H1 (cell line): ENCODE results near the gene PTPRT. TPM values are rescaled to one million over a fixed set of nuclear protein-coding genes. Genes with fewer than 3 reads are reported as not detected.

Source experiments
- CTCF ChIA-PET: fragments of 300-600 bp; sonication (Branson Sonifier 250); formaldehyde crosslinking; loops from one replicate; lab custom pipeline; 2021; ENCODE audit not compliant: partially characterized antibody; lab: Charles Lee
- POLR2A ChIA-PET: fragments of 300-600 bp; sonication (Branson Sonifier 250); formaldehyde crosslinking; loops from one replicate; lab custom pipeline; 2021; ENCODE audit warnings: inconsistent platforms; ENCODE audit not compliant: partially characterized antibody; lab: Charles Lee
- DNase-seq, 2 experiments: peaks; one replicate each; pipeline versions ENCODE4 v3.0.0 to v3.0.0-alpha.2; 2010 to 2022; ENCODE audit warnings: low spot score in 2 of 2, low read depth in 1 of 2, mixed read lengths in 1 of 2
- FAIRE-seq: peaks from 2 replicates; lab custom pipeline; 2011; peaks lifted over from hg19 to GRCh38; lab: Jason Lieb, UNC
- H2AFZ ChIP-seq: 2 replicates; pipeline ENCODE4 v1.8.1; 2012; ENCODE audit warnings: low read length, inconsistent platforms
- H2AK5ac ChIP-seq: 2 replicates; pipeline ENCODE4 v1.6.1; 2013; ENCODE audit warnings: low read depth, low read length
- H2BK120ac ChIP-seq: replicated peaks from 2 replicates; pipeline ENCODE3; 2013; ENCODE audit warnings: low read depth, low read length, inconsistent platforms
- H2BK12ac ChIP-seq: 2 replicates; pipeline ENCODE4 v1.6.1; 2013; ENCODE audit warnings: low read depth, low read length
- H2BK15ac ChIP-seq: 2 replicates; pipeline ENCODE4 v1.6.1; 2013; ENCODE audit warnings: low read length
- H2BK20ac ChIP-seq: 2 replicates; pipeline ENCODE4 v1.6.1; 2013; ENCODE audit warnings: low read length
- H2BK5ac ChIP-seq: 2 replicates; pipeline ENCODE4 v1.6.1; 2013; ENCODE audit warnings: low read depth, low read length
- H3K14ac ChIP-seq: 2 replicates; pipeline ENCODE4 v1.6.1; 2013; ENCODE audit warnings: inconsistent platforms; ENCODE audit not compliant: insufficient read length
- H3K18ac ChIP-seq: 2 replicates; pipeline ENCODE4 v1.6.1; 2013; ENCODE audit warnings: low read length; ENCODE audit errors: extremely low read depth
- H3K23ac ChIP-seq: 2 replicates; pipeline ENCODE4 v1.6.1; 2013; ENCODE audit warnings: inconsistent platforms; ENCODE audit not compliant: insufficient read length
- H3K23me2 ChIP-seq: 2 replicates; pipeline ENCODE4 v1.6.1; 2013; ENCODE audit warnings: low read depth, low read length
- H3K27ac ChIP-seq: 2 replicates; pipeline ENCODE4 v1.6.1; 2011; ENCODE audit warnings: low read depth, low read length, inconsistent platforms
- H3K27me3 ChIP-seq, 4 experiments: replicated peaks in 1 of 4; 1 replicate in 1 of 4; 2 replicates in 3 of 4; pipeline versions ENCODE4 v1.6.1 to v1.8.1; 2011 to 2013; ENCODE audit warnings: low read length in 3 of 4, mild to moderate bottlenecking in 3 of 4, inconsistent platforms in 2 of 4, mixed read lengths in 2 of 4, moderate library complexity in 1 of 4; ENCODE audit not compliant: control insufficient read depth in 3 of 4, insufficient read depth in 3 of 4; ENCODE audit errors: extremely low read depth in 1 of 4
- H3K36me3 ChIP-seq, 4 experiments: 2 replicates each; pipeline versions ENCODE4 v1.6.1 to v1.8.1; 2011 to 2013; ENCODE audit warnings: mild to moderate bottlenecking in 4 of 4, low read length in 3 of 4, moderate library complexity in 2 of 4, control low read depth in 1 of 4, inconsistent platforms in 1 of 4; ENCODE audit not compliant: insufficient read depth in 4 of 4, control insufficient read depth in 2 of 4
- H3K4ac ChIP-seq: replicated peaks from 2 replicates; pipeline ENCODE3; 2013; ENCODE audit warnings: low read length, low read depth, mixed read lengths, inconsistent platforms; ENCODE audit not compliant: insufficient read length
- H3K4me1 ChIP-seq, 4 experiments: replicated peaks in 1 of 4; 1 replicate in 1 of 4; 2 replicates in 3 of 4; pipeline versions ENCODE4 v1.6.1 to v1.8.1; 2011 to 2013; ENCODE audit warnings: low read length in 3 of 4, inconsistent platforms in 2 of 4, mixed read lengths in 1 of 4; ENCODE audit not compliant: insufficient read depth in 4 of 4, control insufficient read depth in 3 of 4
- H3K4me2 ChIP-seq, 2 experiments: 2 replicates each; pipeline versions ENCODE4 v1.6.1 to v1.8.1; 2011 to 2013; ENCODE audit warnings: low read depth in 2 of 2, low read length in 2 of 2, control low read depth in 1 of 2, inconsistent platforms in 1 of 2, mild to moderate bottlenecking in 1 of 2; ENCODE audit not compliant: insufficient read depth in 1 of 2
- H3K4me3 ChIP-seq, 4 experiments: fragments of 200-600, 300-600 bp in 1 of 4; sonication (generic), shearing (Covaris generic), sonication (Bioruptor Twin) in 1 of 4; 2 replicates each; pipeline versions ENCODE4 v1.5.1 to v1.8.1; 2011 to 2016; ENCODE audit warnings: low read length in 4 of 4, low read depth in 3 of 4, control low read depth in 2 of 4, inconsistent platforms in 2 of 4, mild to moderate bottlenecking in 2 of 4, mixed read lengths in 1 of 4, moderate library complexity in 1 of 4; ENCODE audit not compliant: insufficient read depth in 2 of 4; ENCODE audit errors: extremely low read depth in 1 of 4
- H3K56ac ChIP-seq: replicated peaks from 2 replicates; pipeline ENCODE3; 2013; ENCODE audit warnings: low read depth, mild to moderate bottlenecking, mixed read lengths, low read length, inconsistent platforms; ENCODE audit not compliant: insufficient read length
- H3K79me1 ChIP-seq: 2 replicates; pipeline ENCODE4 v1.6.1; 2013; ENCODE audit warnings: low read depth, low read length, control low read depth
- H3K79me2 ChIP-seq, 2 experiments: 2 replicates each; pipeline versions ENCODE4 v1.6.1 to v1.8.1; 2012 to 2013; ENCODE audit warnings: low read length in 2 of 2, mild to moderate bottlenecking in 2 of 2, inconsistent platforms in 1 of 2; ENCODE audit not compliant: insufficient read depth in 2 of 2, control insufficient read depth in 1 of 2
- H3K9ac ChIP-seq, 4 experiments: replicated peaks in 1 of 4; 1 replicate in 1 of 4; 2 replicates in 3 of 4; pipeline versions ENCODE4 v1.6.1 to v1.8.1; 2011 to 2013; ENCODE audit warnings: low read depth in 3 of 4, low read length in 3 of 4, control low read depth in 2 of 4, mild to moderate bottlenecking in 2 of 4, moderate library complexity in 2 of 4, inconsistent platforms in 1 of 4; ENCODE audit errors: extremely low read depth in 1 of 4
- H3K9me3 ChIP-seq, 2 experiments: 2 replicates each; pipeline versions ENCODE4 v1.6.1 to v1.8.1; 2012 to 2013; ENCODE audit warnings: mild to moderate bottlenecking in 2 of 2, moderate library complexity in 2 of 2, control low read depth in 1 of 2, inconsistent platforms in 1 of 2, low read depth in 1 of 2, low read length in 1 of 2, mixed read lengths in 1 of 2; ENCODE audit not compliant: insufficient read depth in 2 of 2
- H4K20me1 ChIP-seq, 2 experiments: replicated peaks in 1 of 2; 2 replicates each; pipeline versions ENCODE3 to v1.8.1; 2011 to 2013; ENCODE audit warnings: inconsistent platforms in 2 of 2, low read length in 2 of 2, mild to moderate bottlenecking in 1 of 2; ENCODE audit not compliant: insufficient read depth in 2 of 2, control insufficient read depth in 1 of 2
- H4K5ac ChIP-seq: 2 replicates; pipeline ENCODE4 v1.6.1; 2013; ENCODE audit warnings: low read length, low read depth, mixed read lengths, inconsistent platforms; ENCODE audit not compliant: insufficient read length
- H4K8ac ChIP-seq: 2 replicates; pipeline ENCODE4 v1.8.0; 2013; ENCODE audit warnings: mild to moderate bottlenecking, moderate library complexity, low read length, inconsistent platforms; ENCODE audit not compliant: insufficient read depth; ENCODE audit errors: extremely low read depth
- H4K91ac ChIP-seq: replicated peaks from 2 replicates; pipeline ENCODE3; 2013; ENCODE audit warnings: low read length, mixed read lengths, inconsistent platforms; ENCODE audit not compliant: insufficient read length
- BACH1 ChIP-seq: IDR thresholded peaks from 2 replicates; pipeline ENCODE4 v1.6.1; 2012; ENCODE audit warnings: low read length, improper control_type of control experiment
- EGR1 ChIP-seq: IDR thresholded peaks from 2 replicates; pipeline ENCODE4 v1.6.1; 2011; ENCODE audit warnings: low read depth, low read length, borderline replicate concordance
- GTF2F1 ChIP-seq: IDR thresholded peaks from 2 replicates; pipeline ENCODE4 v1.6.1; 2012; ENCODE audit warnings: low read depth, low read length, improper control_type of control experiment, borderline replicate concordance
- HDAC6 ChIP-seq: IDR thresholded peaks from one replicate; pipeline ENCODE4 v1.7.1; 2012; ENCODE audit warnings: low read depth, mild to moderate bottlenecking, inconsistent platforms, low read length, moderate library complexity
- JUN ChIP-seq: IDR thresholded peaks from 2 replicates; pipeline ENCODE4 v1.6.1; 2011; ENCODE audit warnings: low read depth, mild to moderate bottlenecking, improper control_type of control experiment, low read length
- KDM5A ChIP-seq: fragments of 200-600 bp; IDR thresholded peaks from 2 replicates; pipeline ENCODE4 v1.7.1; 2012; ENCODE audit warnings: mild to moderate bottlenecking, low read length, inconsistent platforms, mixed read lengths
- PHF8 ChIP-seq: fragments of 200-600 bp; sonication (generic); conservative IDR thresholded peaks from 2 replicates; pipeline ENCODE4 v1.7.1; 2012; ENCODE audit warnings: low read depth, mild to moderate bottlenecking, inconsistent platforms, low read length, moderate library complexity
- RFX5 ChIP-seq: IDR thresholded peaks from 2 replicates; pipeline ENCODE4 v1.6.1; 2011; ENCODE audit warnings: low read depth, low read length, improper control_type of control experiment, borderline replicate concordance
- RNF2 ChIP-seq: fragments of 200-900, 300-1000 bp; sonication (generic); IDR thresholded peaks from 2 replicates; pipeline ENCODE4 v1.7.1; 2016; ENCODE audit warnings: borderline replicate concordance, low read depth, mild to moderate bottlenecking, antibody characterized with exemption, low read length; ENCODE audit not compliant: poor library complexity, severe bottlenecking; ENCODE audit errors: missing control alignments
- RXRA ChIP-seq: IDR thresholded peaks from 2 replicates; pipeline ENCODE4 v1.6.1; 2011; ENCODE audit warnings: low read depth, mild to moderate bottlenecking, low read length, moderate library complexity; ENCODE audit not compliant: insufficient read depth
- SIRT6 ChIP-seq: IDR thresholded peaks from one replicate; pipeline ENCODE4 v1.7.1; 2012; ENCODE audit warnings: low read length, inconsistent platforms
- WGBS, 2 experiments: shearing (Covaris generic) in 1 of 2; methylation state at CpG; one replicate each; pipeline versions ENCODE4 v1.1.6 to v1.1.7; 2013 to 2015; ENCODE audit warnings: low lambda C conversion rate in 2 of 2, mixed read lengths in 2 of 2, inconsistent platforms in 1 of 2, low coverage in 1 of 2, missing lambda C conversion rate in 1 of 2; ENCODE audit not compliant: insufficient replicate concordance in 2 of 2, insufficient coverage in 1 of 2, insufficient read length in 1 of 2; ENCODE audit errors: extremely low coverage in 1 of 2, missing lambda C conversion rate in 1 of 2; 5-methylcytosine and 5-hydroxymethylcytosine counted together
- polyA plus RNA-seq, 7 experiments: library from polyadenylated mRNA; depleted of rRNA in 3 of 7; stranded (reverse) in 5 of 7; unstranded in 2 of 7; fragments of >200 nt in 5 of 7; fragments of 200-250 nt in 2 of 7; gene quantifications; 1 replicate in 5 of 7; 2 replicates in 1 of 7; 4 replicates in 1 of 7; pipeline versions ENCODE4 v1.2.1 to v1.2.3, GENCODE V29; 2011 to 2013; ENCODE audit warnings: missing spikeins in 2 of 7, mixed read lengths in 2 of 7
- total RNA-seq: library from RNA; stranded (reverse); fragmentation: NEBNext Ultra II Directional; extraction: Animal tissue kit (Norgen Biotek cat#: 25700); gene quantifications from 2 replicates; pipeline ENCODE4 v1.2.1, GENCODE V29; 2021

The PTPRT gene
- total and polyA plus RNA-seq, 2 of the 8 experiments (the other 6 are each of a cell fraction or from before 2014, with no cell fraction given) = 0.33 to 1.8 TPM

- Histone ChIP-seq H3K9me3 (no peaks in the 10 kb centered on the region), H2AFZ (no peak overlapping the region), H3K79me1 (no peaks in the 10 kb centered on the region), H3K18ac (no peak overlapping the region), H4K20me1 (no peaks in the 10 kb centered on the region), H3K14ac (no peak overlapping the region), H3K9ac (no peak overlapping the region), H3K23ac (no peak overlapping the region), H4K91ac (no peak overlapping the region), H2BK15ac (no peak overlapping the region), H3K56ac (no peak overlapping the region), H4K5ac (no peak overlapping the region), H3K79me2 (no peaks in the 10 kb centered on the region), H2BK120ac (no peak overlapping the region), H3K4me2 (no peak overlapping the region), H3K4ac (no peak overlapping the region), H3K27ac (no peak overlapping the region), H2BK20ac (no peak overlapping the region), H3K23me2 (no peaks in the 10 kb centered on the region), H3K36me3 (no peaks in the 10 kb centered on the region), H4K8ac (no peak overlapping the region), H2BK12ac (no peak overlapping the region), H3K4me1 (no peaks in the 10 kb centered on the region), H2BK5ac (no peak overlapping the region), H3K4me3 (no peak overlapping the region), H2AK5ac (no peak overlapping the region), H3K27me3 (peaks cover 0 to 3% (median under 1%) of the 10 kb centered on the region in 4 experiments; a peak in 3 of 7 replicates)
- no peak for FAIRE-seq
- WGBS, 2 experiments = 93% methylated on average over 4 of the region's 4 CpGs; no CpG with 5 or more reads in 1 of the 2 experiments
- POLR2A ChIA-PET = no interaction called here
- DNase-seq = no peak
- CTCF ChIA-PET = interaction anchor here (1.1 kb wide), 1 partner anchor 21 kb away, joined by 3 read pairs; no protein-coding TSS in a partner anchor
- TF ChIP-seq GTF2F1 (no peak), RXRA (no peak), PHF8 (no peak), EGR1 (no peak), HDAC6 (no peak), KDM5A (no peak), SIRT6 (no peak), JUN (no peak), RFX5 (no peak), RNF2 (no peak), BACH1 (no peak)
Measured at GRCh38 chr20:42252116-42252515, 937.6 kb downstream of the PTPRT start.
